Measurements from ENCODE around the gene PPM1L. TPM values are rescaled to one million over a fixed set of nuclear protein-coding genes. Genes with fewer than 3 reads are reported as not detected.
A peak's percentile ranks its signal among the peaks of the same experiment; 100 is the strongest.

PPM1L gene
- total RNA-seq, 1 experiment from 2014 or later: 10.6 TPM

DNA sequence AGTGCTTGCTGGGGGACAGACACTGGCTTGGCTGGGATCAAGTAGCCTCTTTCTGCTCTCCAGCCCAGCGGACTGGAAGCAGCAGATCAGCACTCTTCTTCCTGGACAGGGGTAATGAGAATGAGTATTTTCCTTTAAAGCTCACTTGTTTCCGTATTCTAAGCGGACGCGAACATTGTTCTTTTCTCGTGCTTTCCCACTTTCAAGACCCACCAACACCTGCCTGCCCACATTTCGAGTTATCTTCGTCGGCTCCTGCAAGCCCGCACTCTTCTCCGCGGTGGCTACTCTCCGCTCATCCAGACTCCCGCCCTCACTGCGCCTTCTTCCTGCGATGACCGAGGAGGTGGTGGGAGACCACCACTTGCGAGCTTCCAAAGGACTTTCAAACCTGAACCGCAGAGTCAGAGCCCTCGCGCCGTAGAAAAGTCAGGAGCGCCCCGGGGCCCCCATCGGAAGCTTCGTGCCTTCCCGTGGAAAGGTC lies 1.6 kb upstream of the PPM1L start:
- Histone ChIP-seq H3K36me3 (ENCODE audit: insufficient read depth, low read length, poor library complexity, severe bottlenecking) (no peaks in the 10 kb centered on the region), H3K4me3 (ENCODE audit: low read depth, low read length, poor library complexity, severe bottlenecking) (peak overlapping the region; percentile 87), H3K27ac (ENCODE audit: low read depth, low read length, poor library complexity, severe bottlenecking) (peak overlapping the region; percentile 92), H3K9me3 (ENCODE audit: low read depth, low read length, poor library complexity, severe bottlenecking) (no peaks in the 10 kb centered on the region), H3K4me1 (ENCODE audit: insufficient read depth, low read length, poor library complexity, severe bottlenecking) (peaks cover 14% of the 10 kb centered on the region), H3K27me3 (replicated peaks; ENCODE audit: insufficient read depth, low read depth, low read length, poor library complexity) (no peaks in the 10 kb centered on the region)
- CTCF ChIA-PET: no interaction called here
- BruUV-seq (replicated peaks): TSS peak; percentile 54
- intact Hi-C loops (cut with micrococcal nuclease; ENCODE audit: unreplicated experiment): no loop called here
- DNase-seq (ENCODE audit: low spot score): peak; percentile 15
- POLR2A ChIA-PET (ENCODE audit: low non-redundant PET): no interaction called here
- TF ChIP-seq, protein P1, sequence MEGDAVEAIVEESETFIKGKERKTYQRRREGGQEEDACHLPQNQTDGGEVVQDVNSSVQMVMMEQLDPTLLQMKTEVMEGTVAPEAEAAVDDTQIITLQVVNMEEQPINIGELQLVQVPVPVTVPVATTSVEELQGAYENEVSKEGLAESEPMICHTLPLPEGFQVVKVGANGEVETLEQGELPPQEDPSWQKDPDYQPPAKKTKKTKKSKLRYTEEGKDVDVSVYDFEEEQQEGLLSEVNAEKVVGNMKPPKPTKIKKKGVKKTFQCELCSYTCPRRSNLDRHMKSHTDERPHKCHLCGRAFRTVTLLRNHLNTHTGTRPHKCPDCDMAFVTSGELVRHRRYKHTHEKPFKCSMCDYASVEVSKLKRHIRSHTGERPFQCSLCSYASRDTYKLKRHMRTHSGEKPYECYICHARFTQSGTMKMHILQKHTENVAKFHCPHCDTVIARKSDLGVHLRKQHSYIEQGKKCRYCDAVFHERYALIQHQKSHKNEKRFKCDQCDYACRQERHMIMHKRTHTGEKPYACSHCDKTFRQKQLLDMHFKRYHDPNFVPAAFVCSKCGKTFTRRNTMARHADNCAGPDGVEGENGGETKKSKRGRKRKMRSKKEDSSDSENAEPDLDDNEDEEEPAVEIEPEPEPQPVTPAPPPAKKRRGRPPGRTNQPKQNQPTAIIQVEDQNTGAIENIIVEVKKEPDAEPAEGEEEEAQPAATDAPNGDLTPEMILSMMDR (conservative IDR thresholded peaks at IDR 0.05; ENCODE audit: low read depth, low read length): no peak
- TF ChIP-seq EZH2 (IDR thresholded peaks at IDR 0.05; ENCODE audit: borderline replicate concordance, low read depth, low read length, poor library complexity, severe bottlenecking): no peak

GRCh38 chr3:160754855-160755747 lies 930 bp upstream of the PPM1L start:
- TF ChIP-seq, protein P1 (conservative IDR thresholded peaks at IDR 0.05; ENCODE audit: low read depth, low read length): no peak
- TF ChIP-seq EZH2 (IDR thresholded peaks at IDR 0.05; ENCODE audit: borderline replicate concordance, low read depth, low read length, poor library complexity, severe bottlenecking): no peak
- no TSS peak for BruUV-seq (replicated peaks)
- Histone ChIP-seq H3K4me3 (ENCODE audit: low read depth, low read length, poor library complexity, severe bottlenecking) (peak overlapping the region; percentile 87), H3K27ac (ENCODE audit: low read depth, low read length, poor library complexity, severe bottlenecking) (peak overlapping the region; percentile 92), H3K9me3 (ENCODE audit: low read depth, low read length, poor library complexity, severe bottlenecking) (no peaks in the 10 kb centered on the region), H3K27me3 (replicated peaks; ENCODE audit: insufficient read depth, low read depth, low read length, poor library complexity) (no peaks in the 10 kb centered on the region), H3K4me1 (ENCODE audit: insufficient read depth, low read length, poor library complexity, severe bottlenecking) (peaks cover 14% of the 10 kb centered on the region), H3K36me3 (ENCODE audit: insufficient read depth, low read length, poor library complexity, severe bottlenecking) (no peaks in the 10 kb centered on the region)
- ChIA-PET CTCF (no interaction called here), POLR2A (ENCODE audit: low non-redundant PET) (interaction anchor here (0.5 to 0.6 kb wide), 2 partner anchors 77 to 468 kb away, joined by 3 read pairs; no protein-coding TSS in a partner anchor)
- intact Hi-C loops (cut with micrococcal nuclease; ENCODE audit: unreplicated experiment): loop anchor here (5.0 kb wide), 1 partner anchor 188 kb away; the partner anchor contains the start of gene KPNA4
- DNase-seq (ENCODE audit: low spot score): peak; percentile 95

DNA sequence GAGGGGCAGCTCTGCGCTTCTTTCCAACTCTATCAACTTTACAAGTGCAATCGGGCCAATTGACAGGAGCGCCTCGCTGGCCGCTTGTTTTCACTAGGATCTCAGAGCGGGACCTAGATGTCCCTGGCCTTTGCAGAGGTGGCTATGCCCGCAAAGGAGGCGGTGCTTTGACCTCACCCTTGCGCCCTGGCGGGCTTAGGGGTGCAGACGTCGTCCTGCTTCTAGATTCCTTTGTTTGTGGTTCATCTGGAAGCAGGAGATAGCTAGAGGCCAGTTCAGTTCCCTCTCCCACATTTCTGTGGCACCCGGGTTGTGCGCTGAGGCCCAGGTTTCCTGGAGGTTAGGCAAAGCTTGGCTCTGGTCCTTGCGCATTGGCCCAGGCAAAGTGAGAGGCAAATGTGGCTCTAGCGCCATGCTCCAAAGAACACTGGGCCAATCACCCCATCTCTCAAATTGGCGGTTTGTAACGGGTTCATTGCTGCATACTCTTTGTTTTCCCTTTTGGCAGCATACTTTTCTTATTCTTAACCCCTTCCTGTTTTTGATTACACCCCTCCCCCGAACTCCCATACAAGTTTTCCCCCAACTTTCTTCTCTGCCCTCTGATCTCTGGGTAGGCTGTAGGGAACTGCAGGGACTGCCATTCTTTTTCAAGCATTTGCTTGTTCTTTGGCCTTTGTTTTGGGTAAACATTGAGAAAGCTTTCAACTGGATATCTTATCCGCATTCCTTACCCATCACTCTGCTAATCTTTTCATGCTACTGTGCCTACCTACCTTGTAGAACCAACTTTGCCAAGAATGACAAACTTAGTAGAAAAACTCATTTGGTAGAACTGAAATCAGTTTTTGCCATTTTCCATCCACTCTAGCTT lies 1.4 kb downstream of the PPM1L start:
- POLR2A ChIA-PET (ENCODE audit: low non-redundant PET): no interaction called here
- BruUV-seq (replicated peaks): no TSS peak
- peak overlapping the region; percentile 87 for H3K4me3 ChIP-seq (ENCODE audit: low read depth, low read length, poor library complexity, severe bottlenecking)

More for the DNA sequence above, 1.4 kb downstream of the PPM1L start:
- no peak for DNase-seq (ENCODE audit: low spot score)
- no peaks in the 10 kb centered on the region for H3K27me3 ChIP-seq (replicated peaks; ENCODE audit: insufficient read depth, low read depth, low read length, poor library complexity)
- no peak overlapping the region for H3K27ac ChIP-seq (ENCODE audit: low read depth, low read length, poor library complexity, severe bottlenecking)
- TF ChIP-seq EZH2 (IDR thresholded peaks at IDR 0.05; ENCODE audit: borderline replicate concordance, low read depth, low read length, poor library complexity, severe bottlenecking): no peak
- TF ChIP-seq, protein P1 (conservative IDR thresholded peaks at IDR 0.05; ENCODE audit: low read depth, low read length): no peak
- H3K4me1 ChIP-seq (ENCODE audit: insufficient read depth, low read length, poor library complexity, severe bottlenecking): peaks cover 14% of the 10 kb centered on the region
- CTCF ChIA-PET: no interaction called here
- no peaks in the 10 kb centered on the region for H3K9me3 ChIP-seq (ENCODE audit: low read depth, low read length, poor library complexity, severe bottlenecking)
- H3K36me3 ChIP-seq (ENCODE audit: insufficient read depth, low read length, poor library complexity, severe bottlenecking): no peaks in the 10 kb centered on the region
- intact Hi-C loops (cut with micrococcal nuclease; ENCODE audit: unreplicated experiment): loop anchor here (5.0 kb wide), 1 partner anchor 190 kb away; the partner anchor contains the start of gene KPNA4
